GM19035 (cell line): ENCODE data around the gene ANXA5.
A peak's percentile ranks its signal among the peaks of the same experiment; 100 is the strongest.

Experiments used
- ATAC-seq: cut with Tn5 transposase; IDR thresholded peaks from one replicate; pipeline ENCODE4 v1.9.1; 2021; ENCODE audit not compliant: unreplicated experiment

Gene ANXA5

GRCh38 chr4:121712001-121712651, 15.3 kb upstream of the ANXA5 start:
- peak; percentile 1 for ATAC-seq

DNA sequence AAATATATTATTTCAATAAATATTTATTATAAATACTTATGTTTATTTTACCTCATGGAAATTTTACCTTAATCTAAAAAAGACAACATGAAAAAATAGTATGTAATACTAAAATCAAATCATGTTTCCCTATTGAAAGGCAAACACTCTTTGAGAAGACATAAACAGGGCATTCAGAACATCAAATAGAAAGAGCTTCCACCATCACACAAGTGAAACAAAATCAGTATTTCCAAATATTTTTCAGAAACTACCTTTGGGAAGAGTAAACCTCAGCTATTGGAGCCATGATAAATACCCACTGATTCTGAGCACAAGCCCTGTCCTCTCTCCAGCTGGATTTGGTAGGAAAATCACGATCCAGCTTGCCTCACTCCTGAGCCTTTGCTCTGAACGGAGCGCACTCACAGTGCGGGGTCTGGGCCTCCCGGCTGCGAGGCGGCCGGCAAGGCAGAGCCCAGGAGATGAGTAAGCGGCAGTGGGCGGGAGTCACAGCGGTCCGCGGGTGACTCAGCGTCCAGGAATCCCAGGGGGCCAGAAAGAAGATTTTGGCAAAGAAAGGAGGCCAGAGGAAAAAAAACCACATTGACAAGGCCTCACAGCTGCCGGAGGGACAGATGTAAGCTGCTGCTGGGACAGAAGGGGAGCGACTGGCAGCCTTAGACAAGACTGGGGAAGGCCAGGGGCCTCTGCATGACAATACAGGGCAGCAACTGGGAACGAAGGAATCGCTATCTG, 14.7 kb upstream of the ANXA5 start:
- peak; percentile 97 for ATAC-seq

GRCh38 chr4:121709766-121710405, 13.1 kb upstream of the ANXA5 start:
- ATAC-seq = no peak

GRCh38 chr4:121707344-121707743, 10.6 kb upstream of the ANXA5 start:
- ATAC-seq = no peak

DNA sequence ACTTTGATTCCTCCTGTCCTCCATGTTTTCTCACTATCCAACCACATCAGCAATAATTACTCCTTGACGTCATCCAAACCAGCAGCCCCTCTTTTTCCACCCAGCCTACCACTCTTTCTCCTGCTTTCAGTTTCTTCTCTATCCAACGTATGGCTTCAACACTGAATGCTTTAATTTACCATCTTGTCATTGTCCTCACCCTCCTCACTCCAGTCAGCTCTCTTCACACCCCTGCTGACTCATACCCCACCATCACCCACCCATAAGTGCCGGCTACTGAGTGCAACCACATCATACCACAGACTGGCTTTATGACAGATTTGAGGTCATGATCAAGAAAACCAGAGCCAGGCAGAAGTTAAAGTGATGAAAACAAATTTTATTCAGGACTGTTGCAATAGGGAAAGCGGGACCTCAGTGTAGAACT, 9.8 kb upstream of the ANXA5 start:
- no peak for ATAC-seq

DNA sequence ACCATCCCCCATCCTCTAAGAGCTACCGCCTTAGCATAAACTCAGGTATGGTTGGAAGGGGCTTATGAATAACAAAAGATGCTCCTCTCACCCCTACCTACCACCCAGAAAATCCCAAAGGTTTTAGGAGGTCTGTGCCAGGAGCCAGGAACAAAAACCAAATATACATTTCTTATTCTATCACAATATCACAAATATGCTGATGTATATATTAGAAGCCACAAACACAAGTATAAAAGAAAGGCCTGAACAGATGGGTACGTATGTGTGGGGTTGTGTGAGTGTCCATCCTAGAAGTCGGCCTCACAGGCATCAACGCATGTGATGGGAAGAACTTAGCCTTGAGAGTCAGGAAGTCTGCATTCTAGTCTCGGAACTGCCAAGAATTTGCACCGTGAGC, 8.7 kb upstream of the ANXA5 start:
- ATAC-seq = no peak

DNA sequence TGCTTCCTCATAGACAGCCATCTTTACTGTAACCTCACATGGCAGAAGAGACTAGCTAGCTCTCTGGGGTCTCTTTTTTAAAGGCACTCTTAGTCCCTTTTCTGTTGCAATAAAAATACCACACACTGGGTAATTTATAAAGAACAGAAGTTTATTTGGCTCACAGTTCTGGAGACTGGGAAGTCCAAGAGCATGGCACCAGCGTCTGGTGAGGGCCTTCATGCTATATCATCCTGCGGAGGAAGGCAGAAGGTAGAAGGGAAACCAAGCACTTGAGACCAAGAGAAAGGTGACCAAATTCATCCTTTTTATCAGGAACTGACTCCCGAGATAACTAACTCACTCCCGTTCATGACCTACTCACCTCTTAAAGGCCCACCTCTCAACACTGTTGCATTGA, 5.4 kb upstream of the ANXA5 start:
- ATAC-seq = no peak

- ATAC-seq = no peak
These were observed 4.5 kb upstream of the ANXA5 start for GRCh38 chr4:121701263-121701662.

- no peak for ATAC-seq
These were observed 1.5 kb upstream of the ANXA5 start for GRCh38 chr4:121698236-121698671.

GRCh38 chr4:121697564-121697963, 784 bp upstream of the ANXA5 start:
- peak; percentile 10 for ATAC-seq

- peak; percentile 28 for ATAC-seq
These were observed 605 bp downstream of the ANXA5 start for GRCh38 chr4:121696170-121696580.

- no peak for ATAC-seq
These were observed 2.9 kb downstream of the ANXA5 start for GRCh38 chr4:121693886-121694285.

GRCh38 chr4:121693450-121693849, 3.3 kb downstream of the ANXA5 start:
- ATAC-seq = no peak

- ATAC-seq = no peak
These were observed 4.5 kb downstream of the ANXA5 start for GRCh38 chr4:121692261-121692660.

DNA sequence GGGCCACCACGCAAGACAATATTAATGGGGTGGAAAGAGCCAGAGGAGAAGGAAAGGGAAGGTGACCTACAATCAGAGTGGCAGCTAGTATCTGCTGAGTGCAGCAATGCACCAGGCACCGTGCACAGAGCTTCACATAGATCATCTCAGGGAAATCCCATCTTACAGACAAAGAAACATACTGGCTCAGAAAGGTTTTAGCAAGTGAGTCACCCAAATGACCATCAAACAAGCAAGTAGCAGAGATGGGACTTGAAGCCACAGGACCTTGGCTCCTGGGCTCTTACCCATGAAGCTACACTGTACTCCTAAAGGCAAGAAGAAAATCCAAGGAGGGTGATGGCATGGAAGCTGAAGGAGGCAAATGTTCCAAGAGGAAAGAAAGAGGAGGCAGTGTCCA, 6.8 kb downstream of the ANXA5 start:
- ATAC-seq = no peak

GRCh38 chr4:121688701-121689100, 8.1 kb downstream of the ANXA5 start:
- ATAC-seq = no peak

DNA sequence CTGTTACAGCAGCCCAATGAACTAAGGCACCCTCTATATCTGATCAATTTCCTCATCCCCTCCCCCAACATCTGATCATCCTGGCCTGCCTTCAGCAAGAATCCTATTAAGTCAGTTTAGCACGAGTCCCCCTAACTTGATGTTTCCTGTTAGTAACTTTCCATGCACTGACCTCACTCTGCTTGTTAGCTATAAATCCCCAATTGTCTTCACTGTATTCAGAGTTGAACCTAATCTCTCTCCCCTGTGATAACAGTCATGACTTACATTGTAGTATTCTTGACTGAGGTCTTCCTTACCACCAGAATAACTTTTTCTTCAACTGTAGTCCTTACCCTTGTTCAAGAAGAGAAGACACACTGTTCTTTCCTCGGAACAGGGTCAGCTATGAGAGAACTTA, 8.5 kb downstream of the ANXA5 start:
- no peak for ATAC-seq

DNA sequence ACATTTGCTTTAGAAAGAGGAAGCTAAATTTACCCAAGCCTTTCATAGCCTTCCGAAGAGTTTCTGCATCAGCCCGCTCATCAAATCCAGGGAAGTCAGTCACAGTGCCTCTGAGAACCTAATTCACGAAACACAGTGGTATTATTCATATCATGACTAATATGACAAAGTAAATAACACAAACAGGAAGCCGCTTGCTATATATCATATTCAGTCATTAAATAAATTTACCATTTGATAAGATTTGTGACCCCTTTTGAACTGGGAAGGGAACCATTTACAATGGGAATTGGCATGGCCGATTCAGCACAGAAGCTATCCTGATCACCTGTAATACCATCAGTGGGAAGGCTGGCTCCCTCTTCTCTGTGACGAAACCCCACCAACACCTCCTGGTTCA, 10.5 kb downstream of the ANXA5 start:
- no peak for ATAC-seq

DNA sequence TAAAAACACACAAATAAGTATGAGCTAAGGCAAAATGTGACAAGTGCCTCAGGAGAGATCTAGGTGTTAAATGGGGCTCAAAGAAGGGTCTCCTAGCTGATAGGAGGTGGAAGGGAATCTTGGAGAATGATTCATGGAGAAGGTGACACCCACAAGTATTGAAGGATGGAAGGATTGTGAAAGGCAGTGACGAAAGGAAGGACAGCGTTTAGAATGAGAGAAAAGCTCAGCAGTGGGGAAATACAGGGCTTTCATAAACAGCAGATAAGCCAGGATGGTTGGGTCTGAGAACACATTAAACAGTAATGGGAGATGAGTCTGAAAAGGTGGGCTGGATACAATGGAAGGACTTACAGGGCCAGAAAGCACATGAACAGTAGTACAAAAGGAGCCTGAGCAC, 11.5 kb downstream of the ANXA5 start:
- no peak for ATAC-seq

DNA sequence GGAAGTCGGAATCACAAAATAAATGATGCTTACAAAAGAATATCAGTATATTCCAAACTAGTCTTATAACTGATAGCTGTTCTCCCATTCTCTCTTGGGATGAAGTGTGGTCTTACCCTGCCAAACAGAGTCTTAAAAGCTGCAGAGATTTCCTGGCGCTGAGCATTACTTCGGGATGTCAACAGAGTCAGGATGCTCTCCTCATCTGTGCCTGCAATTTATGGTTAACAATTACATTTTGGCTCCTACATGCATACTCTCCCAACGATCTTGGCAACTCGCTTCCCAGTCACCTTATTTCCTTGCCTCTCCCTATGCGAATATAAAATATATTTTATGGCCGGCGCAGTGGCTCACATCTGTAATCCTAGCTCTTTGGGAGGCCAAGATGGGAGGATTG, 12.2 kb downstream of the ANXA5 start:
- ATAC-seq = no peak

DNA sequence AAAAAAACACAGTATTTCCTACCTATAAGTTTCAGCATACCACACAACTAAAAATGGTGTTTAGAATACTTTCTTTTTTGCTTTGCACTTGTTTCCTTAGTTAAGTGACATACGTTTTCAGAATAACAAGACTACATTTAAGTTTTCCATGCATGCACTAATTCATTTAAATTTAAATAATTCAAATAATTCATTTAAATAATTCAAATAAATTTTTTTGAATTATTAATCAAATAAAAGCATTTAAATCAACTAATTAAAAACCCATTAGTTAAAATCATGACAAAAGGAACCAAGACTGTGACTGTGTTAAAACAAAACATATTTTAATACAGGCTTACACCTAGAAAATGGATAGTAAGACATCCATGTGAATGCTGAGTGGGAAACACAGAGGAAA, 12.8 kb downstream of the ANXA5 start:
- no peak for ATAC-seq

GRCh38 chr4:121680571-121680970, 16.2 kb downstream of the ANXA5 start:
- ATAC-seq = no peak
